ENCODE measurements around the gene CHSY1.

- TF ChIP-seq CTCF (IDR thresholded peaks at IDR 0.05) = no peak
- no peak for TF ChIP-seq EP300 (IDR thresholded peaks at IDR 0.05)
Observed at GRCh38 chr15:101246824-101247745, 4.8 kb downstream of the CHSY1 start.
